ENCODE data around the gene L1CAM.

L1CAM gene

GRCh38 chrX:153879741-153880439 is 6.1 kb downstream of the L1CAM start:
- in situ Hi-C loops (cut with MboI; ENCODE audit: low sequenced_read_pairs) = no loop called here

DNA sequence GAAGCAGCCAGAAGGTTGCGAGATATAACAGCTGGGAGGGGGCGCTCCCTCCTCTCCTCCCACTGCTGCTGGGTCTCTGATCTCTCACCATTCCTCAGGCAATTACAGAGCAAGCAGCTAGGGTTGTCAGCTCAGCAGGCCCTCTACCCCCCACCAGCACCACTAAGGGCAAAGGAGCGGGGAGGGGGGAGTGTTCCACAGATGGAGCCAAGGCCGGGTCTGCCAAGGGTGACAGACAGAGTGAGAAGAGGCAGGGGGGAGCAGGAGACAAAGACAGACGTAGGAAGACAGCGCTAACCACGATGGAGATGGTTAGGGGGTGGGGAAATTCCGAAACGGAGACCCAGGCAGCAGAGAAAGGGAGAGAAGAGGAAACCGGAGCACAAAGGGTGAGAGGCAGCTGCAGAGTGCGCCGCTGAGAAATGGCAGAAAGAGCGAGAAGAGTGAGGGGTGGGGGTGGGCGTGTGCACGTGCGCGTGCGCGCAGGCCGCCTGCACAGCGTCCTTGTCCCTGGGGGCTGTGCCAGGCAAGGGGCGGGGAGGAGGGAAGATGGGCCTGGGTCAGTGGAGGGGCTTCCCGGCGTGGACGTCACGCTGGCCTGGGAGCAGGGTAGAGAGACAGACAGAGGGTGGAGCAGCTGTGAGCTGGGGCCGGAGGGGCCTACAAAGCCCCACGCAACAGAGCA is 6.9 kb downstream of the L1CAM start:
- in situ Hi-C loops (cut with MboI; ENCODE audit: low sequenced_read_pairs) = no loop called here

GRCh38 chrX:153878345-153878744 is 7.6 kb downstream of the L1CAM start:
- in situ Hi-C loops (cut with MboI; ENCODE audit: low sequenced_read_pairs) = no loop called here

GRCh38 chrX:153877571-153878261 is 8.3 kb downstream of the L1CAM start:
- in situ Hi-C loops (cut with MboI; ENCODE audit: low sequenced_read_pairs) = no loop called here

DNA sequence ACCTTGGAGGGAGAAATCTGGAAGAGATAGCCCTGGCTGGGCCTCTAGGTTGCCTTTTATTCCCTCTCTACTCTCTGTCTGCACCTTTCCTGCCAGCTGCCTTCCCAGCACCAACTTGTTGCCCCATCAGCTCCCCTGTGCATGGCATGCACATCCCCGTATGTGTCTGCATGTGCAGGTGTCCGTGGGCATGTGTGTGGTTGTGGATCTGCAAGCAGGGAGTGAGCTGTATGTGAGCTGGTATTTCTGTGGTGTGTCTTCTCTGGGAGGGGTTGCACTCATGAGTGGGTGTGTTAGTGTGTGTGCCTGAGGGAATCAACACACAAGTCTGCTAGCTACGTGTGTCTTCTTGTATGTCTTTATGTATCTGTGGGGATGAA is 9.9 kb downstream of the L1CAM start:
- in situ Hi-C loops (cut with MboI; ENCODE audit: low sequenced_read_pairs) = no loop called here

DNA sequence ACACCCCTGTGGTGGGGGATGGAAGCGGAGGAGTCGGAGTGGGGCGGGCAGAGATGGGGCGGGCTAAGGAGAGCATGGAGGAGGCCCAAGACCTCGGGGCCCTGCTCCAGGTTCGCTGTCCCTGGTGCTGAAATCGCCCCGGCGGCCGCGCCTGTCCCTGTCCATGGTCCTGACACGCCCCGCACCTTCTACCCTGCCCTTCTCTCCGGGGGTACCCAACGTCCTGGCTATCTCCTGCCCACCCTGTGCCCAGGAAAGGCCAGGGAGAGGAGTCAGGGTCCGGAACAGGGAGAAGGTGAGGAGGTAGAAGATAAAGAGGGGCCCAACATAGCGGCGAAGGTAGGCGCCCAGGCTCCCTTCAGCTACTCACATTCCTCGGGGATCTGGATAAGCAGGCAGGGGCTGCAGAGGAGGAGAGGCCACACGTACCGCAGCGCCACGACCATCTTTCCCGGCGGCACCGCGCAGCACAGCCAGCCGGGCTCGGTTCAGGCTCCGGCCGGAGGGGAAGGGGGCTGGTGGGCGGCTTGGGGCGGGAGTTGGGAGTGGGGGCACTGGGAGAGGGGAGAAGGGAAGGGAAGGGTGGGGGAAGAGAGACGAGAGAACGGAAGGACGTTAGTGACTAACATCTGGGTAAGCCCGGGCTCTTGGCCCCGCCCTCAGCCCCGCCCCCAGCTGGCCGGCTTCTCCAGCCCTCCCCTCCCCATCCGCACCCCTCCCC is 10.4 kb downstream of the L1CAM start:
- in situ Hi-C loops (cut with MboI; ENCODE audit: low sequenced_read_pairs) = no loop called here

DNA sequence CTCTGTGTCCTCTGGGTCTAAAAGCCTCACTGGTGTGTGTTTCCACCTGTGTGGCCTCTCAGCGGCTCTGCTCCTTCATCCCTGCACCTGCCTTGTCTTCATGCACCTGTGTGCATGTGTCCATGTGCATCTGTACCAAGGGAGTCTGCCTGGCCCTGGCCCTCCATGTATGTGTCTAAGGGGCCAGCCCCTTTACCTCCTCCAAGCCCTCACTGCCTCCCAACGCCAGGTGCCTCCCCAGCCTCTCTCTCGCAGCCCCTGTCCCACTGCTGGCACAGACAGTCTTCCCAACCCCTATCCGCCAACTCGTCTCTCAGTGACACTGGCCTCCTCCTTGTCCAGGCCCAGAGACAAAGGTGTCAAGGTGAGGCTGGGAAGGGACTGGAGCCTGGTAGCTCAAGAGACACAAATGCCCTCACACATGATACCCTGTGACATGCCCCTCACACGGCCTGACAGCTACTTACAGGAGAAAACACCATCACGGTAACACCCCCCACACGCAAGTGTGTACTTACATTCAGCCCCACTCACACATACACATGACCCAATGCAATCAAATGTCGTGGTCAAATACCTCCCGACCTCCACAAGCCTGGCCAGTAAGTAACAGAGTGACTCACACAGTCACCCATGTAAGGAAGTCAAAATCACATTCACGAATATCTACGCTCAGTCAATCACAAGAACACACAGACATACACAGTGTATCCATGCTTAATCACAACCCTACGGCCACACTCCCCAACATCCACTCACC is 11.4 kb downstream of the L1CAM start:
- in situ Hi-C loops (cut with MboI; ENCODE audit: low sequenced_read_pairs) = no loop called here

DNA sequence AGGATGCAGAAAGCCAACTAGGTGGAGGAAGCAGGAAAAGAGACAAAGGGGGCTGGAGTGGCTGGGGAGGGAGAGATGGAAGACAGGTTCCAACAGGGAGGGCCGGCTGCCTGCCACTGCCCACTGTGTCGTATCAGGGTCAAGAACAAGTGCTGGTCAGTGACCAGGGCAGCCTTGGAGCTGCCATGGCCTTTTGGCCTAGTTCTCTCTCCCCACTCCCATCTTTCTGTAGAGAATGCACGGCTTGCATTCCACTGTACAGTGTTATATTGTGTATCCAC is 11.9 kb downstream of the L1CAM start:
- in situ Hi-C loops (cut with MboI; ENCODE audit: low sequenced_read_pairs) = no loop called here

GRCh38 chrX:153873282-153874084 is 12.5 kb downstream of the L1CAM start:
- in situ Hi-C loops (cut with MboI; ENCODE audit: low sequenced_read_pairs) = no loop called here

- in situ Hi-C loops (cut with MboI; ENCODE audit: low sequenced_read_pairs) = no loop called here
Measured at GRCh38 chrX:153871946-153872878, 13.8 kb downstream of the L1CAM start.

DNA sequence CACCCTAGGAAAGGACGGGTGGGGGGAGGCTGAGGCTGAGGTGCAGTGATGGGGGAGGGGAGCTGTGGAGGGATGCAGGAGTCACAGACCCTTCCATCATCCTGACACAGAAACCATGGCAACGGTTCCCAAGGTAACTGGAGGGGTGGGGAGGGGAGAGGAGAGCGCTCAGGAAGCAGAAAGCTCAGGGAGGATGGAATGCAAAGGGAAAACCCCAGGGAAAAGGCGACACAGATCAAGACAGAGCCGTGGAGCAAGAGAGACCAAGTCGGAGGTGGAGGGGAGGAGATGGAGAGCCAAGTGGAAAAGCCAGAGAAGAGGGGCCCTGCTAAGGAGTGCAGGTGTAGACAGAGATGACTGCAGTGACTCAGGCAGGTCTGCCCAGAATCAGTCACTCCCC is 14.5 kb downstream of the L1CAM start:
- in situ Hi-C loops (cut with MboI; ENCODE audit: low sequenced_read_pairs) = no loop called here

DNA sequence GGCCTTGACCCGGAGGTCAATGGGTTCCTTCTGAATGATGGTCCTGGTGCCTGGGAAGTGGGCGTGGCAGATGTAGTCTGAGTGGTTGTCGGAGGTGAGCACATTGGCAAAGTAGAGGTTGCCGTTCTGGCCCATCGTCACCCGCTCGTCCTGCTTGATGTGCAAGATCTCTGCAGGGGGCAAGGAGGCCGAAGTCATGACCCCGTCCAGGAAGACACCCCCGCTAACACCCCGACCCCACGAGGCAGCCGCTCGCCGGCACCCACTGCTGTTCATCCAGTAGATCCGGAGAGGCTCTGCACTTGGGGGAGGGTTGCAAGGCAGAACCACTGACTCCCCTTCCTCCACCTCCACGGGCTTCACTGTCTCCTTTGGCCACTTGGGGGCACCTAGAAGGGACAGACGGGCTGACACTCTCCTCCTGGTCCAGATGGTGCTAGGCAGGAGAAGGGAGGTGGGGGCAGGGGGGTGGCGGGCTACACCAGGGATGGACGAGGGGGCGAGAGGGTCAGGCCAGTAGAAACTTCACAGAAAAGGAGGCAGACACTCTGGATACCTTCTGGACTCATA is 15.1 kb downstream of the L1CAM start:
- in situ Hi-C loops (cut with MboI; ENCODE audit: low sequenced_read_pairs) = no loop called here

DNA sequence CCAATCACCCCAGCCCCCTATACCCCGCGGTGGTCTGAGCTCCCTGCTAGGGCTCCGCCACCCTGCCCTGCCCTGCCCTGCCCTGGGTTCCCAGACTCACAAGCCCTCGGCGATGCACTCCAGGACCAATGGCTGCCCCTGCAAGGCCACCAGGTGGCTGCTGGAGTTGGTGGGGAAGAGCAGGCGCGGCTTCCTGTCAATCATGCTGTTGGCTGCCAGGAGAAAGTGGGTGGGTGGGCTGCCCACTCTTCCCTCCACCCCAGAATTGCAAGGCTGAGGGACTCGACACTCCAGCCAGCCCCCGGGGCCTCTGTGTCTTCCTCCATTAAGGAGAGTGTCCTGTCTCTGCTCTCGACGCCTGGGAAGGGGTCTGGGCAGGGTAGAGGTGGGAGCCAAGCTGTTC is 15.7 kb downstream of the L1CAM start:
- in situ Hi-C loops (cut with MboI; ENCODE audit: low sequenced_read_pairs) = no loop called here

DNA sequence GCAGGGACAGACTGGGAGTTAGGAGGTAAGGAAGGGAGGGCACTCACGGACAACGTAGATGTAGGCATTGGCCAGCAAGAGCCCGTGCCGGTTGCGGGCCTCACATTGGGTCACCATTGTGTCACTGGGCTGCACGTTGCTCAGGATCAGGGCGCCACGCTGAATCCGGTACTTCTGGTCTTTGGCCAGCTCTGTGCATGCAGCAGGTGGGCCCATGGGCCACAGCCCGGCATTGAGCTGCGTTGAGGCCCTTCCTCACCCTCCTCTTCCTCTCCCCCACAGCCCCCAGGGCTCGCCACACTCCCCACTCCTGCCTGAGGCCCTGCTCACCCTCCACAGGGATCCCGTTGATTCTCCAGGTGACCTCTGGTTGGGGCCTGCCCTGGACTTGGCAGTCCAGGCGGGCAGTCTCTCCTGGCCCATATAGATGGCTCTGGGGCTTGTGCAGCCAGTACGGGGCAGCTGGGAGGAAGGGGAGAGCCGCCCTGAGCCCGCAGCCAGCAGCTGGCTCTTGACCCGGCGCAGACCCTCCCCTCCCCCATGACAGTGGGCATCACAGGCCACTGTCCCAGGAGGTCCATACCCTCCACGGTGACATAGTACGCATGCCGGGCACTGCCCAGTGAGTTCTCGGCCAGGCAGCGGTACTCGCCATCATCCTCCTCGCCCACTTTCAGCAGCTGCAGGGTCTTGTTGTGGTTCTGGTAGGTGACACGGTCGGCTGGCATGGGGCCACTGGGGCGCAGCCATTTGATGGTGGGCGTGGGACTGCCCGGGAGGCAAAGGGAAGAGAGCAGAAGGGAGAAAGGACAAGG is 16.3 kb downstream of the L1CAM start:
- in situ Hi-C loops (cut with MboI; ENCODE audit: low sequenced_read_pairs) = no loop called here

DNA sequence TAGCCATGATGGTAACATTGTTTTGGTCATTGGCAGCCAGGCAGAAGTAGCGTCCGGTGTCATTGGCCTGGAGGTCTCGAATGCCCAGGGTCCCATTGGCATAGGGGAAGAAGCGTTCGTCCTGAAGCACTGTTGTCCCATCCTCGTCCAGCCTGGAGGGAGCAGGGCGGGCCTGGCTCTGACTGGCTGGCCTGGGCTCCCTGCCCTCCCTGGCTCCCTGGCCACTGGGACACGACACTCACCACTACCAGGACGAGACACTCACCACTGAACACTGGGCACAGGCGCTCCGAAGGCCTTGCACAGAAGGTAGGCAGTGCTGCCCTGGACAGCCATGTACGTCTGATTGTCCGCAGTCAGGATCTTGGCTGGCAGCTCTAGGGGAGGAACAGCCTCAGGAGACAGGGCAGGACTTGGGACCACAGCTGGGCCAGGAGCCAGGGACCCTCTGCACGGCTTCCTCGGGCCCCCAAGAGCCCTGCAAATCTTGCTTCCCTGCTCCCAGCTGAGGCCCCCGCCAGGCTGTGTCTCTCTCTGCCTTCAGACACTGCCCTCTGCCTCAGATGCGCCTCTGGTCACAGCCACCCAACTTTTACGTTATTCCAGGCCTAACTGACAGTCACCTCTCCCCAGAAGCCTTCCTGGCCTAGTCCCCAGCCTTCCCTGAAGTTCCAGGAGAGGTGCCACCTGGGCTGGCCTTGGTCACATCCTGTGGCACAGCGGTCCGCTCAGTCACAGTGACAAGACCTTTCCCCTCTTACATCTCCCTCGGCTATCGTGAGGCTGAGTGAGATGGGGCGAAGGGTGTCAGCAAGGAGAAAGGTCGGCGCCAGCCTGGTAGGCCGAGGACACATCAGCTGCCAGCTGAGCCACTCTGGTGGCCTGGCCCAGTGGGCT is 17.1 kb downstream of the L1CAM start:
- in situ Hi-C loops (cut with MboI; ENCODE audit: low sequenced_read_pairs) = no loop called here

GRCh38 chrX:153867671-153868070 is 18.3 kb downstream of the L1CAM start:
- in situ Hi-C loops (cut with MboI; ENCODE audit: low sequenced_read_pairs) = no loop called here

DNA sequence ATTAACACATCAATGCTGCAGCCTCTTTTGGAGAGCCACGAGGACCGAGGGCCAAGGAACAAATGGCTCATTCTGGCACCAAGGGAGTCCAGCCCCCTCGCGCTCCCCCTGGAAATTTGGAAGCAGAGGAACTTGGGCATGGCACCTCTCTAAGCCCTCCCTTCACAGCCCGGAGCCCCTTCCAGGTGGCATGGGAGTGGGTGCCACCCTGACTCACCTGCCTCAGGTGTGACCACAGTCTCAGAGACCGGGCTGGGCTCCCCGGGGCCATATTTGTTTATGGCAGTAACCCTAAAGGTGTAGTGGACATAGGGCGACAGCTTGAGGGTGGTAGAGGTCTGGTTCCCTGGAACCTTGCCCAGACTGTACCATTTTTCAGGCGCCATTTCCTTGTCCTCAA is 18.8 kb downstream of the L1CAM start:
- in situ Hi-C loops (cut with MboI; ENCODE audit: low sequenced_read_pairs) = no loop called here
